Stimulated activated naive B cell treated with anti-CD40 and anti-IgM and Interleukin-4, amounts not matched to agents 10 μg/mL and 1 μg/mL and 100 μg/mL, for 72 hours (primary cell): ENCODE results near the gene TFAP2A.

Experiments used
- ATAC-seq, 2 donors: fragments of 150-1000 bp; cut with Tn5 transposase; replicated peaks; 2 replicates each; pipeline ENCODE4 v1.10.0; 2021; ENCODE audit warnings: moderate library complexity in 1 of 2
- DNase-seq: peaks from one replicate; pipeline ENCODE4 v3.0.0; 2021
- H3K27ac Mint-ChIP-seq: one replicate; pipeline ENCODE4 v1.8.0; 2022; ENCODE audit warnings: mild to moderate bottlenecking, mixed read lengths
- H3K27me3 Mint-ChIP-seq, 2 donors: one replicate each; pipeline ENCODE4 v1.8.0; 2022; ENCODE audit warnings: mixed read lengths in 2 of 2
- H3K36me3 Mint-ChIP-seq, 2 donors: one replicate each; pipeline ENCODE4 v1.8.0; 2022; ENCODE audit warnings: mixed read lengths in 2 of 2, mild to moderate bottlenecking in 1 of 2
- H3K4me1 Mint-ChIP-seq, 2 donors: one replicate each; pipeline ENCODE4 v1.8.0; 2022; ENCODE audit warnings: mixed read lengths in 2 of 2, mild to moderate bottlenecking in 1 of 2
- H3K4me3 Mint-ChIP-seq, 2 donors: one replicate each; pipeline ENCODE4 v1.8.0; 2022; ENCODE audit warnings: mild to moderate bottlenecking in 2 of 2, mixed read lengths in 2 of 2, moderate library complexity in 1 of 2
- H3K9me3 Mint-ChIP-seq, 2 donors: one replicate each; pipeline ENCODE4 v1.8.0; 2022; ENCODE audit warnings: mixed read lengths in 2 of 2, mild to moderate bottlenecking in 1 of 2

Gene TFAP2A

GRCh38 chr6:10412461-10413261 lies 2.2 kb downstream of the TFAP2A start:
- peaks cover 84 to 90% of the 10 kb centered on the region in 2 donors for H3K27me3 Mint-ChIP-seq
- H3K27ac Mint-ChIP-seq: peak overlapping the region; percentile 94
- no peak for DNase-seq
- H3K9me3 Mint-ChIP-seq: peaks cover 14 to 15% of the 10 kb centered on the region in 2 donors
- peak; percentile 57 to 58 for ATAC-seq
- peaks cover 33 to 63% of the 10 kb centered on the region in 2 donors for H3K4me1 Mint-ChIP-seq
- peak overlapping the region; percentile 90 to 96 for H3K4me3 Mint-ChIP-seq
- H3K36me3 Mint-ChIP-seq: peaks cover 26 to 41% of the 10 kb centered on the region in 2 donors

- peaks cover 30 to 59% of the 10 kb centered on the region in 2 donors for H3K4me1 Mint-ChIP-seq
- peak overlapping the region; percentile 90 to 96 for H3K4me3 Mint-ChIP-seq
- peaks cover 84 to 90% of the 10 kb centered on the region in 2 donors for H3K27me3 Mint-ChIP-seq
- H3K9me3 Mint-ChIP-seq: peaks cover 14% of the 10 kb centered on the region in 2 donors
- no peak for DNase-seq
- ATAC-seq: peak; percentile 62 to 65
- peak overlapping the region; percentile 89 for H3K27ac Mint-ChIP-seq
- H3K36me3 Mint-ChIP-seq: peaks cover 20 to 36% of the 10 kb centered on the region in 2 donors
Observed at GRCh38 chr6:10411971-10412460, 2.9 kb downstream of the TFAP2A start.

DNA sequence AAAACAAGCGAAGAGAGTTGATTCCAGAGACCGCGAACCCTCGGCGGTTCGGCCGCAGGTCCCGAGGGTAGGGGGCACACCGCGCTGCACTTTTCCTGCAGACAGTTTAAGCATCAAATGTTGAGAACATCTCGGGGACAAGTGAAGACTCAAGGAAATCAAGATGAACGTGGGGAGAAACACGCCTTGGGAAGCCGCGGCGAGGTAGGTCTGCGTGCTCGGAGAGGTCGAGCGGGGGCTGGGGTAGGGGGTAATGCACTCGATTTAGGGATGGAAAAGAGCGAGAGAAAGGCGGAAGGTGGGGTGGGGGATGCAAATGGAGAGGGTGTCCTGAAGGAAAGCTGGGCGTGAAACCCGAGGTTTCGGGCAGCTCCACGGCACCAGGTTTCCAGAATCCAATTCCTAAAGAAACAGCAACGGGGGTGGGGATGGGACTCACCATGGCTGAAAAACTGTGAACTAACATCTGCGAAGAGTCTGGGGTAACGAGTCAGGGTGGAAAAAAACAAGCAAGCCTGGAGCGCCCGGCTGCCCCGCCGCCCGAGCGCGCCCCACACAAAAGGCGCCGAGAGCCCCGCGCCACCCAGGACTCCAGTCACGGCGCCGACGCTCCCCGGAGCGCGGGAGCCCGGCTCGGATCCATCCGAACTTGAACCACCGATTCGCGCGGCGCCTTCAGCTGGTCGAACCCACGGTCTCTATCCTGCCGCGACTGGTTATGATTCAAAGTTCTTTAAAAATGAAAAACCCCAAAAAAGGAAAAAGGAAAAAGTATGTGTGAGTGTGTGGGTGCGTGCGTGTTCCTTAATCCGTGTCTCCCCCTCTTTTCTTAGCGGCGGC lies 3.5 kb downstream of the TFAP2A start:
- peaks cover 82 to 90% of the 10 kb centered on the region in 2 donors for H3K27me3 Mint-ChIP-seq
- H3K36me3 Mint-ChIP-seq: peaks cover 19 to 36% of the 10 kb centered on the region in 2 donors
- peaks cover 30 to 56% of the 10 kb centered on the region in 2 donors for H3K4me1 Mint-ChIP-seq
- H3K4me3 Mint-ChIP-seq: peak overlapping the region; percentile 90 to 96
- H3K9me3 Mint-ChIP-seq: peaks cover 14% of the 10 kb centered on the region in 2 donors
- no peak for DNase-seq
- ATAC-seq: peak; percentile 12 to 21
- peak overlapping the region; percentile 89 for H3K27ac Mint-ChIP-seq

DNA sequence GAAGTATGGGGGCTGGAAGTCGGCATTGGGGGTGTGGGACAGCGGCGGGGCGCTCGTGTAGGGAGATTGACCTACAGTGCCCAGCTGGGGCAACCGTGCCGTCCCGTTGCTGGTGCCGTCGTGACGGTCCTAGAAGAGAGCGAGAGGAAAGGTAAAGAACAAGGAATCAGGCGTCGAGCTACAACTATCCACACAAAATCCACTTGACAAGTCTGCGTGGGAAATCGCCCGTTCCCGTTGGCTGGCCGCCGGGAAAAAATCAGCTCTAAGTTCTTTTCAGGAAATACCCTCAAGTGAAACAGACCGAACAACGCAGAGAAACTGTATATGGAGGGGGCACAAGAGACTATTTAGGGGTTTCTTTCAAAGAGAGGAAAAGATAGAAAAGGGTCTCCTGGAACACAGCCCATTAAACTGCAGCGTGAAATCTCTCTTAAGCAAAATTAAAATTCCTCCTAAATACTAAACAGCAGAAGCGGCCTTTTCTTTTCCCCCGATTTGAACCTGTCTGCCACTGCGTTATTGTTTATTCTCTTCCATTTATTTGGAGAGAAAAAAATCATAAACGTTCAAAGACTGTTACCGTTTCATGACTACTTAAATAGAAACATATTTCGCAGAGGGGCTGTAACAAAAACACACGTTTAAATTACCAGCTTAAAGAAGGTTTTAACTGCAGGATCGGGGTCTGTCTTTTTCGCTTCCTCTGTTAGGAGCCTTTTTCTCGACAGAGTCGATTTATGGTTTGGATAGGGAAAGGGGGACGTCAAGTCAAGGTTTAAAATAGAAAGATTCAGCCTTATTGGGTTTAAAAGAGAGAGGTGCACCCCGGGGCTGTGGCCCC lies 4.4 kb downstream of the TFAP2A start:
- ATAC-seq (no peak), DNase-seq (no peak)
- Mint-ChIP-seq H3K27me3 (peaks cover 80 to 90% of the 10 kb centered on the region in 2 donors), H3K4me3 (peak overlapping the region; percentile 59 to 96), H3K9me3 (peaks cover 15 to 18% of the 10 kb centered on the region in 2 donors), H3K4me1 (peaks cover 29 to 54% of the 10 kb centered on the region in 2 donors), H3K36me3 (peaks cover 19 to 34% of the 10 kb centered on the region in 2 donors), H3K27ac (peak overlapping the region; percentile 93)

DNA sequence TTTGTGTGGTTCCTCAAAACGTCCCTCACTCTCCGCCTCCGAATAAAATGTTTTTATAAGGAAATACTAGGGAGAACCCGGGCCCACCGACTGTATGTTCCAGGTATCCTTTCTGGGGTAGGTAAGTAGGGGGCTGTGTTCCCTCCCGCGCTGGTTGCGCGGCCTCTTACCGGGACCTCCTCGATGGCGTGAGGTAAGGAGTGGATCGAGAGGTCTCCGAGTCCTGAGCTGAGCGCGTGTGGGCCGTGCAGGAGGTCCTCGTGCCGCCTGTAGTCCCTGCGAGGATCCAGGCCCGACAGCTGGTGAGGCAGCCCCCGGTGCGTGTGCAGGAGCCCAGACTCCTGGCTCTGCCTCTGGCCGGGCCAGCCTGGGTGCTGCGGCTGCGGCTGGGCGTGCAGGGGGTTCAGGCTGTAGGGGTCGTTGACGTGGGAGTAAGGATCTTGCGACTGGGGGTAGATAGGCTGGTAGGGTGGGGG lies 5.1 kb downstream of the TFAP2A start:
- H3K27ac Mint-ChIP-seq: peak overlapping the region; percentile 93
- peak overlapping the region; percentile 33 to 47 for H3K4me3 Mint-ChIP-seq

DNA sequence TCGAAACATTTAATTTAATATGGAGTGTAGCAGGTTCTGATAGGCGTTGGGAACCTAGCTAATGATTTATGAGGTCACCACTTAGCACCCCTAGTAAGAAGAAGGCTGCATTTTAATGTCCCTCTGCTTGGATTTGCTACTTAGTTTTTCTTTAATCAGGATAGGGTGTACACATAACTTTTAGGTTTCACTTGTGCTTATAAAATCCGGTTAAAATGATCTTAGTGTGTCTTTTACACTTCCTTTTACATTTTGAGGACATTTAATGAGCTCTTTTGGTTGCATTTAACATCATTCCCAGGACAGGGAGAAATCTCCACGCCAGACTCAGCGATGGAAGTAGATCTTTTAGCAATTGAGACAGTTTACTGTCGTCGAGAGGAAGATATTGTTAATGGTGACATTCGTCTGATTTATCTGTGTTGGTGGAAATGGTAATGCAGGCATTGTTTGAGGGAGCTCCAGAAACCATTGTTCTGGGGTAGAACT lies 5.6 kb downstream of the TFAP2A start:
- H3K36me3 Mint-ChIP-seq: peaks cover 21 to 34% of the 10 kb centered on the region in 2 donors
- DNase-seq: no peak
- H3K4me3 Mint-ChIP-seq: peak overlapping the region in 1 of 2 donors; percentile 43
- peaks cover 27 to 52% of the 10 kb centered on the region in 2 donors for H3K4me1 Mint-ChIP-seq
- peaks cover 72 to 87% of the 10 kb centered on the region in 2 donors for H3K27me3 Mint-ChIP-seq
- H3K27ac Mint-ChIP-seq: peak overlapping the region; percentile 93
- peaks cover 17% of the 10 kb centered on the region in 2 donors for H3K9me3 Mint-ChIP-seq
- ATAC-seq: no peak

More for the DNA sequence above, 5.1 kb downstream of the TFAP2A start:
- peaks cover 14 to 15% of the 10 kb centered on the region in 2 donors for H3K9me3 Mint-ChIP-seq
- DNase-seq (no peak), ATAC-seq (no peak)
- peaks cover 73 to 87% of the 10 kb centered on the region in 2 donors for H3K27me3 Mint-ChIP-seq
- peaks cover 25 to 49% of the 10 kb centered on the region in 2 donors for H3K4me1 Mint-ChIP-seq
- peaks cover 19 to 30% of the 10 kb centered on the region in 2 donors for H3K36me3 Mint-ChIP-seq

GRCh38 chr6:10408457-10408856 lies 6.4 kb downstream of the TFAP2A start:
- Mint-ChIP-seq H3K27ac (no peak overlapping the region), H3K9me3 (peaks cover 17% of the 10 kb centered on the region in 2 donors), H3K27me3 (peaks cover 63 to 80% of the 10 kb centered on the region in 2 donors), H3K36me3 (peaks cover 16 to 33% of the 10 kb centered on the region in 2 donors), H3K4me1 (peaks cover 21 to 49% of the 10 kb centered on the region in 2 donors), H3K4me3 (no peak overlapping the region)
- DNase-seq: no peak
- ATAC-seq: no peak

GRCh38 chr6:10407674-10408054 lies 7.2 kb downstream of the TFAP2A start:
- ATAC-seq (no peak), DNase-seq (no peak)
- no peak overlapping the region for H3K4me3 Mint-ChIP-seq
- H3K36me3 Mint-ChIP-seq: peaks cover 16 to 27% of the 10 kb centered on the region in 2 donors
- peaks cover 17% of the 10 kb centered on the region in 2 donors for H3K9me3 Mint-ChIP-seq
- peaks cover 59 to 81% of the 10 kb centered on the region in 2 donors for H3K27me3 Mint-ChIP-seq
- H3K4me1 Mint-ChIP-seq: peaks cover 15 to 47% of the 10 kb centered on the region in 2 donors
- no peak overlapping the region for H3K27ac Mint-ChIP-seq

- Mint-ChIP-seq H3K9me3 (peaks cover 17% of the 10 kb centered on the region in 2 donors), H3K27ac (no peak overlapping the region), H3K4me3 (no peak overlapping the region), H3K27me3 (peaks cover 61 to 83% of the 10 kb centered on the region in 2 donors), H3K4me1 (peaks cover 14 to 46% of the 10 kb centered on the region in 2 donors), H3K36me3 (peaks cover 16 to 25% of the 10 kb centered on the region in 2 donors)
- DNase-seq (no peak), ATAC-seq (no peak)
Observed at GRCh38 chr6:10407018-10407673, 7.7 kb downstream of the TFAP2A start.

DNA sequence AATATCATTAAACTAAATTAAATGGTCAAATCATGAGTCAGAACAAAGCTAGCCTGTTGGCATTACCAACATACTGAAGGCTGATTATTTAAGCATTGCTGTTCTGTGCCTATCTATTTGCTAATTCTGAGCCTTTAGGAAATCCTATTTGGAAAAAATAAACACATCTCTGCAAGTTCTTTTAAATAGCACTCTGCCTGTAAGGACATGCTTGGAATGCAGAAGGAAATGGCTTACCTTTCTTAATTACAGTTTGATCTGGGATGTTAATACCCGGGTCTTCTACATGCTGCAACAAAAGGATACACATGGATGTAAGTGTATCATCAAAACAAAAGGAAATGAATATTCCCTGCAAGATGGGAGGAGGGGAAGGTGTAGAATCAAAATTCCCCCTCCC lies 8.3 kb downstream of the TFAP2A start:
- H3K4me3 Mint-ChIP-seq: no peak overlapping the region
- no peak for ATAC-seq
- peaks cover 11 to 40% of the 10 kb centered on the region in 2 donors for H3K4me1 Mint-ChIP-seq
- H3K36me3 Mint-ChIP-seq: peaks cover 12 to 21% of the 10 kb centered on the region in 2 donors
- H3K9me3 Mint-ChIP-seq: peaks cover 17 to 19% of the 10 kb centered on the region in 2 donors
- peak overlapping the region; percentile 25 for H3K27ac Mint-ChIP-seq
- H3K27me3 Mint-ChIP-seq: peaks cover 61 to 83% of the 10 kb centered on the region in 2 donors
- DNase-seq: no peak

DNA sequence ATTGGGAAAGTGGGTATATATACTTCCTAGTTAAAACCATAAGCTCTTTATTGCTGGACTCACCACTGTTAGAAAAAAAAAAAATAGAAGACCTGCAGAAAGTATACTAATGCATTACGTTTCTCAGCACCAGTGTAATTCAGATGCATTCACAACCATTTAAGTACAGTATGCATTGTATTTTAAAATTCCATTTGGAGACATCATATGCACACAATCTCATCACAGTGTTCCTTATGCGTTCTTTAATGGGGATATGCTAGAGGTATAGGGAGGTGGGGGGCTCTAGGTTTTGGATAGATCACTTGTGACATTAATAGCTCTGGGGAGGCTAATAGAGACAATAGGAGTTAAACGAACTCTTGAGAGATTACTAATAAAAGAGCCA lies 9.4 kb downstream of the TFAP2A start:
- H3K4me1 Mint-ChIP-seq: peaks cover 8 to 29% of the 10 kb centered on the region in 2 donors
- ATAC-seq (no peak), DNase-seq (no peak)
- H3K36me3 Mint-ChIP-seq: peaks cover 7 to 19% of the 10 kb centered on the region in 2 donors
- H3K9me3 Mint-ChIP-seq: peaks cover 15 to 21% of the 10 kb centered on the region in 2 donors
- H3K27ac Mint-ChIP-seq: no peak overlapping the region
- peaks cover 59 to 83% of the 10 kb centered on the region in 2 donors for H3K27me3 Mint-ChIP-seq
- peak overlapping the region in 1 of 2 donors; percentile 25 for H3K4me3 Mint-ChIP-seq

GRCh38 chr6:10404799-10405512 lies 9.9 kb downstream of the TFAP2A start:
- H3K27ac Mint-ChIP-seq: peak overlapping the region; percentile 93

More at GRCh38 chr6:10404799-10405512, 9.9 kb downstream of the TFAP2A start:
- DNase-seq (no peak), ATAC-seq (no peak)
- H3K9me3 Mint-ChIP-seq: peaks cover 13 to 18% of the 10 kb centered on the region in 2 donors
- H3K4me1 Mint-ChIP-seq: peaks cover 6 to 24% of the 10 kb centered on the region in 2 donors
- peak overlapping the region; percentile 90 for H3K4me3 Mint-ChIP-seq
- peaks cover 7 to 15% of the 10 kb centered on the region in 2 donors for H3K36me3 Mint-ChIP-seq
- peaks cover 58 to 82% of the 10 kb centered on the region in 2 donors for H3K27me3 Mint-ChIP-seq
